PFSK-1 (cell line): ENCODE results near the gene GPR18. TPM values are rescaled to one million over a fixed set of nuclear protein-coding genes. Genes with fewer than 3 reads are reported as not detected.

Source experiments
- FOXP2 ChIP-seq: optimal IDR thresholded peaks from 2 replicates; pipeline ENCODE3; 2011; ENCODE audit warnings: borderline replicate concordance, control low read depth, inconsistent platforms; ENCODE audit not compliant: insufficient read depth; ENCODE audit errors: extremely low read length, extremely low read depth
- POLR2AphosphoS5 ChIP-seq: IDR thresholded peaks from 2 replicates; pipeline ENCODE4 v1.6.1; 2012; ENCODE audit warnings: low read depth, mild to moderate bottlenecking, control low read depth, low read length, moderate library complexity
- REST ChIP-seq, 2 experiments: IDR thresholded peaks; 2 replicates each; pipeline versions ENCODE4 v1.6.1 to v1.8.0; 2011 to 2012; ENCODE audit warnings: low read depth in 2 of 2, low read length in 2 of 2, control low read depth in 1 of 2, inconsistent platforms in 1 of 2, mild to moderate bottlenecking in 1 of 2, moderate library complexity in 1 of 2; ENCODE audit not compliant: insufficient read depth in 1 of 2
- SIN3A ChIP-seq: IDR thresholded peaks from 2 replicates; pipeline ENCODE4 v1.6.1; 2012; ENCODE audit warnings: mild to moderate bottlenecking, low read length, moderate library complexity, borderline replicate concordance; ENCODE audit not compliant: insufficient read depth
- TAF1 ChIP-seq: IDR thresholded peaks from 2 replicates; pipeline ENCODE4 v1.6.1; 2012; ENCODE audit warnings: low read length, control low read depth, borderline replicate concordance; ENCODE audit not compliant: insufficient read depth
- polyA plus RNA-seq: library from polyadenylated mRNA; unstranded; fragments of >200 nt; gene quantifications from one replicate; pipeline ENCODE4 v1.2.1, GENCODE V29; 2012; ENCODE audit warnings: low read depth, missing spikeins; ENCODE audit not compliant: insufficient read length

Gene GPR18
- not detected for polyA plus RNA-seq

DNA sequence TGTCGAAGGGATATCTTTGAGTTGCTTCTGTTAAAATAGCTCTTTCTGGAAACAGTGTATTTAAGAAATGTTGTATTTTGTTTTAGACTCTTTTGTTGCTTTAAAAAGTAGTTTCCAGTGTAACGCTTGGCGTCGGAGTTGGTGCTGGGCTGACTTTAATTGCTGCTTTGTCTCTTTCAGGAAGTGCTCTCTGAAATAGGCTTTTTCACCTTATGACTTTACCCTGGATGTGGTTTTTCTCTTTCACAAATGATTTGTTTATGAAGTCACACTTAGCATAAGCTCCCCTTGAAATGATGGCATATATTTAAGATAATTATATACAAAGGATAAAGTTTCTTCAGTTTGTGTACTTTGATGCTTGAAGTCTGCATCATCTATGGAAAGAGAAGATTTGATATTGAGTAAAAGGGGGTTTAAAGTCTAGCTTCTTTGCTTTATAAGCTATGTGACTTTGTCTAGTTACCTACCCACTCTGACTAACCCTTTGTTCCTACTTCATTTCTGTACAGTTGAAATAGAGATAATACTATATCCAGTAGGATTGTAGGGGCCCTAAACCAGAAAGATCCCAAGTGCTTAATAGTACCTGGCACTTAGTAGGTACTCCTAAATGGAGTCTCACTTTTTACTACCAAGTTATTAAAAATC is at the start of gene GPR18:
GPR18 (minus strand) TSS at position 170 of the 651 bp plus-strand sequence. CDS start 2,507 bp downstream, outside the sequence.
- TF ChIP-seq POLR2AphosphoS5 (no peak), TAF1 (no peak), FOXP2 (no peak), SIN3A (no peak), REST (IDR thresholded peaks at IDR 0.05; ENCODE audit: insufficient read depth in 1 of 2, low read depth in 2 of 2, low read length in 2 of 2) (no peak)

DNA sequence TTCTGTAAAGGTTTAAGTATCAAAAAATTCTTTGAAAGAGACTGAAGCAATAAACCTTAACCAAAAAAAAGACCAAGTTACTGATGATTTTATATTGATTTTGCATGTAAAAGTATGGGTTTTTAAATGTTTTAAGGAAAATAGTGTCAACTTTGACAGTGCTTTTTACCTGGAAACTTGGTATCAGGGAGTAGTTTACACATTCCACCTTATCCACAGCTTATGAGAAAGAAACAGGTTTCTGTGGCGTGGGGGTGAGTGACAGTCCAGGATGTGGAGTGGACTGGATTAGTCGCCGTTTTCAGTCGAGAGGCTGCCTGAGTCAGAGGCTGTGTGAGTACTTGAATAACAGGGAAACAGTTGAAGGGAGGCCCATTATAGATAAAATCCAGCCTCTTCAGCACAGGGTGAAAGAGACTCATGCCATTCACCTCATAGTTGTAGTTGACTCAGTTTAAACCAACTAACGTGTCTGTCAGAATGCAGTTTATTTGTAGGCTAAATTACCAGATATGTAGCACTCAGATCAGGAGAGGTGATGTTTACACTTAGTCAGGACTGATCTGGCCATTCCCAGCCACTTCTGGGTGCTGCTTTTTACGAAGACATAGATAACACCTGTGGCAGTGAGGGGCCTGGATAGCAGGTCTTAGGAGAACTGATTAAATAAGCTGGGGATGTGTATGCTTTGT is 49.6 kb upstream of the GPR18 start:
- TF ChIP-seq TAF1 = no peak

GRCh38 chr13:99307247-99307646 is 49.1 kb upstream of the GPR18 start, which contains the start of gene GPR183:
Gene GPR183 (minus strand): TSS chr13:99307399. CDS start chr13:99296145, 11,254 bp downstream.
- TF ChIP-seq SIN3A = no peak
- TF ChIP-seq REST (IDR thresholded peaks at IDR 0.05; ENCODE audit: insufficient read depth in 1 of 2, low read depth in 2 of 2, low read length in 2 of 2) = no peak
- no peak for TF ChIP-seq POLR2AphosphoS5
- TF ChIP-seq TAF1 = no peak
- no peak for TF ChIP-seq FOXP2

GRCh38 chr13:99305566-99305965 is 47.4 kb upstream of the GPR18 start:
- TF ChIP-seq TAF1 (no peak), FOXP2 (no peak), SIN3A (no peak), REST (IDR thresholded peaks at IDR 0.05; ENCODE audit: insufficient read depth in 1 of 2, low read depth in 2 of 2, low read length in 2 of 2) (no peak), POLR2AphosphoS5 (no peak)

GRCh38 chr13:99305158-99305557 is 47.0 kb upstream of the GPR18 start:
- TF ChIP-seq REST (IDR thresholded peaks at IDR 0.05; ENCODE audit: insufficient read depth in 1 of 2, low read depth in 2 of 2, low read length in 2 of 2) = no peak
- TF ChIP-seq POLR2AphosphoS5 = no peak
- TF ChIP-seq TAF1 = no peak
- TF ChIP-seq FOXP2 = no peak
- no peak for TF ChIP-seq SIN3A

- no peak for TF ChIP-seq FOXP2
- TF ChIP-seq SIN3A = no peak
- TF ChIP-seq POLR2AphosphoS5 = no peak
- no peak for TF ChIP-seq TAF1
- no peak for TF ChIP-seq REST (IDR thresholded peaks at IDR 0.05; ENCODE audit: insufficient read depth in 1 of 2, low read depth in 2 of 2, low read length in 2 of 2)
Observed at GRCh38 chr13:99304541-99304940, 46.4 kb upstream of the GPR18 start.
